ENCODE results near the gene ITLN2.

ITLN2 gene

GRCh38 chr1:160985723-160986122, 31.1 kb upstream of the ITLN2 start:
- FAIRE-seq (no peak), DNase-seq (ENCODE audit: insufficient read length, low spot score) (no peak)
- TF ChIP-seq POU2F2 (IDR thresholded peaks at IDR 0.05; ENCODE audit: low read depth, low read length) = no peak
- TF ChIP-seq TAF1 (IDR thresholded peaks at IDR 0.05; ENCODE audit: low read depth, low read length) = no peak
- TF ChIP-seq POLR2A (IDR thresholded peaks at IDR 0.05; ENCODE audit: low read depth, low read length) = no peak
- no peak for TF ChIP-seq PAX5 (IDR thresholded peaks at IDR 0.05; ENCODE audit: insufficient read depth, low read length, severe bottlenecking)
- no peak for TF ChIP-seq SPI1 (IDR thresholded peaks at IDR 0.05; ENCODE audit: low read depth, low read length)
- no peak for TF ChIP-seq POLR2AphosphoS5 (IDR thresholded peaks at IDR 0.05; ENCODE audit: low read depth, low read length)

- no peak for TF ChIP-seq SPI1 (IDR thresholded peaks at IDR 0.05; ENCODE audit: low read depth, low read length)
- FAIRE-seq (no peak), DNase-seq (ENCODE audit: insufficient read length, low spot score) (no peak)
These were observed 27.2 kb upstream of the ITLN2 start for GRCh38 chr1:160981584-160982411.

- FAIRE-seq = no peak
- no peak for TF ChIP-seq TAF1 (IDR thresholded peaks at IDR 0.05; ENCODE audit: low read depth, low read length)
- TF ChIP-seq SPI1 (IDR thresholded peaks at IDR 0.05; ENCODE audit: low read depth, low read length) = no peak
- TF ChIP-seq POLR2A (IDR thresholded peaks at IDR 0.05; ENCODE audit: low read depth, low read length) = no peak
- no peak for TF ChIP-seq POLR2AphosphoS5 (IDR thresholded peaks at IDR 0.05; ENCODE audit: low read depth, low read length)
- no peak for TF ChIP-seq POU2F2 (IDR thresholded peaks at IDR 0.05; ENCODE audit: low read depth, low read length)
- TF ChIP-seq PAX5 (IDR thresholded peaks at IDR 0.05; ENCODE audit: insufficient read depth, low read length, severe bottlenecking) = no peak
- DNase-seq (ENCODE audit: insufficient read length, low spot score) = no peak
These were observed 24.7 kb upstream of the ITLN2 start for GRCh38 chr1:160979286-160979685.

GRCh38 chr1:160978510-160978927, 23.9 kb upstream of the ITLN2 start:
- TF ChIP-seq SPI1 (IDR thresholded peaks at IDR 0.05; ENCODE audit: low read depth, low read length) = no peak
- no peak for TF ChIP-seq POLR2A (IDR thresholded peaks at IDR 0.05; ENCODE audit: low read depth, low read length)
- TF ChIP-seq TAF1 (IDR thresholded peaks at IDR 0.05; ENCODE audit: low read depth, low read length) = no peak
- no peak for TF ChIP-seq POU2F2 (IDR thresholded peaks at IDR 0.05; ENCODE audit: low read depth, low read length)
- TF ChIP-seq PAX5 (IDR thresholded peaks at IDR 0.05; ENCODE audit: insufficient read depth, low read length, severe bottlenecking) = no peak
- no peak for TF ChIP-seq POLR2AphosphoS5 (IDR thresholded peaks at IDR 0.05; ENCODE audit: low read depth, low read length)
- FAIRE-seq (no peak), DNase-seq (ENCODE audit: insufficient read length, low spot score) (no peak)

GRCh38 chr1:160975026-160975425, 20.4 kb upstream of the ITLN2 start:
- FAIRE-seq (peak; percentile 85), DNase-seq (ENCODE audit: insufficient read length, low spot score) (no peak)
- TF ChIP-seq POLR2AphosphoS5 (IDR thresholded peaks at IDR 0.05; ENCODE audit: low read depth, low read length) (no peak), TAF1 (IDR thresholded peaks at IDR 0.05; ENCODE audit: low read depth, low read length) (no peak), PAX5 (IDR thresholded peaks at IDR 0.05; ENCODE audit: insufficient read depth, low read length, severe bottlenecking) (no peak), POLR2A (IDR thresholded peaks at IDR 0.05; ENCODE audit: low read depth, low read length) (no peak), SPI1 (IDR thresholded peaks at IDR 0.05; ENCODE audit: low read depth, low read length) (no peak), POU2F2 (IDR thresholded peaks at IDR 0.05; ENCODE audit: low read depth, low read length) (no peak)

DNA sequence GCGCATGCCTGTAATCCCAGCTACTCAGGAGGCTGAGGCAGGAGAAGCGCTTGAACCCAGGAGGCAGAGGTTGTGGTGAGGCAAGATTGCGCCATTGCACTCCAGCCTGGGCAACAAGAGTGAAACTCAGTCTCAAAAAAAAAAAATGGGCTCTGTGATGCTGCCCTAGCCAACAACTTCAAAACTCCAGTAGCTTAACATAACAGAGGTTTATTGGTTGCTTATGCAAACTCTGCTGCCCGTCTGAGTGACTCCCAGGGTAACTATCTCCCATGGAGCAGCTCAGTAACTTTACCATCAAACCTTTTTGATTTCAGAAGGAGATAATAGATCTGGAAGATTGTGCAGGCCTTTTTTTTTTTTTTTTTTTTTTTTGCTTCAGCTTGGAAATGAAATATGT, 18.9 kb upstream of the ITLN2 start:
- no peak for FAIRE-seq
- no peak for DNase-seq (ENCODE audit: insufficient read length, low spot score)

GRCh38 chr1:160972939-160973338, 18.3 kb upstream of the ITLN2 start:
- FAIRE-seq = no peak
- no peak for DNase-seq (ENCODE audit: insufficient read length, low spot score)
- TF ChIP-seq TAF1 (IDR thresholded peaks at IDR 0.05; ENCODE audit: low read depth, low read length) (no peak), SPI1 (IDR thresholded peaks at IDR 0.05; ENCODE audit: low read depth, low read length) (no peak), POLR2A (IDR thresholded peaks at IDR 0.05; ENCODE audit: low read depth, low read length) (no peak), POU2F2 (IDR thresholded peaks at IDR 0.05; ENCODE audit: low read depth, low read length) (no peak), POLR2AphosphoS5 (IDR thresholded peaks at IDR 0.05; ENCODE audit: low read depth, low read length) (no peak), PAX5 (IDR thresholded peaks at IDR 0.05; ENCODE audit: insufficient read depth, low read length, severe bottlenecking) (no peak)

More for the DNA sequence above, 18.9 kb upstream of the ITLN2 start:
- TF ChIP-seq TAF1 (IDR thresholded peaks at IDR 0.05; ENCODE audit: low read depth, low read length) = no peak
- TF ChIP-seq POLR2A (IDR thresholded peaks at IDR 0.05; ENCODE audit: low read depth, low read length) = no peak
- no peak for TF ChIP-seq SPI1 (IDR thresholded peaks at IDR 0.05; ENCODE audit: low read depth, low read length)
- no peak for TF ChIP-seq PAX5 (IDR thresholded peaks at IDR 0.05; ENCODE audit: insufficient read depth, low read length, severe bottlenecking)
- TF ChIP-seq POU2F2 (IDR thresholded peaks at IDR 0.05; ENCODE audit: low read depth, low read length) = no peak
- no peak for TF ChIP-seq POLR2AphosphoS5 (IDR thresholded peaks at IDR 0.05; ENCODE audit: low read depth, low read length)

GRCh38 chr1:160971618-160972056, 17.0 kb upstream of the ITLN2 start:
- FAIRE-seq (no peak), DNase-seq (ENCODE audit: insufficient read length, low spot score) (no peak)
- no peak for TF ChIP-seq PAX5 (IDR thresholded peaks at IDR 0.05; ENCODE audit: insufficient read depth, low read length, severe bottlenecking)

- TF ChIP-seq TAF1 (IDR thresholded peaks at IDR 0.05; ENCODE audit: low read depth, low read length) (no peak), PAX5 (IDR thresholded peaks at IDR 0.05; ENCODE audit: insufficient read depth, low read length, severe bottlenecking) (no peak), SPI1 (IDR thresholded peaks at IDR 0.05; ENCODE audit: low read depth, low read length) (no peak), POLR2A (IDR thresholded peaks at IDR 0.05; ENCODE audit: low read depth, low read length) (no peak), POU2F2 (IDR thresholded peaks at IDR 0.05; ENCODE audit: low read depth, low read length) (no peak), POLR2AphosphoS5 (IDR thresholded peaks at IDR 0.05; ENCODE audit: low read depth, low read length) (no peak)
- no peak for DNase-seq (ENCODE audit: insufficient read length, low spot score)
These were observed 8.9 kb upstream of the ITLN2 start for GRCh38 chr1:160963521-160963920.

GRCh38 chr1:160961419-160961818, 6.8 kb upstream of the ITLN2 start:
- FAIRE-seq = no peak
- TF ChIP-seq POLR2A (IDR thresholded peaks at IDR 0.05; ENCODE audit: low read depth, low read length) = no peak
- TF ChIP-seq POU2F2 (IDR thresholded peaks at IDR 0.05; ENCODE audit: low read depth, low read length) = no peak
- TF ChIP-seq PAX5 (IDR thresholded peaks at IDR 0.05; ENCODE audit: insufficient read depth, low read length, severe bottlenecking) = no peak
- TF ChIP-seq SPI1 (IDR thresholded peaks at IDR 0.05; ENCODE audit: low read depth, low read length) = no peak
- TF ChIP-seq TAF1 (IDR thresholded peaks at IDR 0.05; ENCODE audit: low read depth, low read length) = no peak
- TF ChIP-seq POLR2AphosphoS5 (IDR thresholded peaks at IDR 0.05; ENCODE audit: low read depth, low read length) = no peak

More at GRCh38 chr1:160963521-160963920, 8.9 kb upstream of the ITLN2 start:
- no peak for FAIRE-seq

More at GRCh38 chr1:160961419-160961818, 6.8 kb upstream of the ITLN2 start:
- DNase-seq (ENCODE audit: insufficient read length, low spot score) = no peak
